HG02571 (cell line): ENCODE measurements around the gene SLC7A10.
"Not testable (repeated sequence)": the region's sequence is repeated elsewhere in the genome, so short reads cannot be mapped to it uniquely, and the experiment has no call there.

Experiments used
- ATAC-seq: cut with Tn5 transposase; IDR thresholded peaks from one replicate; pipeline ENCODE4 v1.9.1; 2021; ENCODE audit warnings: mild to moderate bottlenecking, moderate library complexity; ENCODE audit not compliant: unreplicated experiment

SLC7A10 gene

DNA sequence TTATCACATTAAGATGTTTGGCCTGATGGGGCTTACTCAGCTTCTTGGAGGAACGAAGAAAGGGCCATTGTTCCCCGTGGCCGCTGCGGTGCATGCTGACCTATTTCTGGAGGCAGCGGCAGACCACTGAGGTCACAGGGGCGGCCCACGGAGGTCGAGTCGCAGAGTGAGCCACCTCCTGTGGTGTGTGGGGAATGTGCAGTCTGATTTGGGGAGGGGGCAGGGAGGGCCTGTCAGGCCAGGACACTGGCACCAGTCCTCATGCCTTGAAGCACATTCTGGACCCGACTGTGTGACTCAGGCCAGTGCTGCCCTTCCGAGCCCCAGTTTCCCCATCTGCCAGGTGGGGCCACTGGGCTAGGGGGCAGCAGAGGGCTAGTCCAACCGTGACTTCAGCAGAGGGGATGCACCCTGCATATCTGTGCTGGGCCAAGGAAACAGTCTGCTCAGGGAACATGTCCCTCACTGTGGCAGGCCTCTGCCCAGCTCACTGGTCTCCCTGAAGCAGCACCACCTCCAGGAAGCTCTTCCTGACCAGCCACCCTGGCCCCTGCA, 6.3 kb downstream of the SLC7A10 start:
- ATAC-seq, result no peak

DNA sequence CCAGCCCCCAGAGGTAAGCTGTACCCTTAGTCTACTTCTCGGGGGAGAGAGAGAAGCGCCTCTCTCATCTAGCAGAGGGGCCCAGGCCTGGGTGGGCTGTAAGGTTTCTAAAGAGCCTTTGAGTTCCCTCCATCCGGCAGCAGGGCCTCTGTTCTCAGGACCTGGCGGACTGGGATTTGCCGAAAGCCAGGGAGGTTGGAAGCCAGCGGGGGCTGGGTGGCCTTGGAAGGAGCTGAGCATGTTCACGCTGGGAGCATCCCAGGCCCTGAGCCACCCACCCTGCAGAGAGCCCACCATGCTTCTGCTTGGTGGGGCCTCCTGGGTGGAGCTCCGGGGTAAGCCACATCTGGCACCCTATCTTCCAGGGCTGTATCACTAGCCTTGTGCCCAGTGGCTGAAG, 7.8 kb downstream of the SLC7A10 start:
- no peak for ATAC-seq

DNA sequence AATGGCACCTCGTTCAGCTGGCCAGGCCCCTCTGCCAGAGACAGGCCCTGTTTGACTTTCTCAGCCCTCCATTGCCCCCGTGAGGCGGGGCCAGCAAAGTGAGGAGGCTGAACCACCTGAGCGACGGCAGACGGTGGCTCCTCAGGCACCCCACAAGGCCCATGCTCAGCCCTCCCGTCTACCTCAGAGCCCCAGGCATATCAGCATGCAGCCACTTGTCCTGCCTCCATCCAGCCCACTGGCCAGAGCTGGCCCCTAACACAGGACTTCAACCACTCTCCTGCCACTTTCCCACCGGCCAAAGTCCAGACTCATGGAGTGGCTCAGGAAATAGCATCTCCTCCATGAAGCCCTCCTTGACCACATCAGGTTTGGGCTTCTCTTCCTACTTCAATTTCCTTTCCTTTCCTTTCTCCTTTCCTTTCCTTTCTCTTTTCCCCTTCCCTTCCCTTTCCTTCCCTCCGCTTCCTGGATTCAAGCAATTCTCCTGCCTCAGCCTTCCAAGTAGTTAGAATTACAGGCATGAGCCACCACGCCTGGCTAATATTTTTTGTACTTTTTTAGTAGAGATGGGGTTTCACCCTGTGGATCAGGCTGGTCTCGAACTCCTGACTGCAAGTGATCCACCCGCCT, 9.3 kb downstream of the SLC7A10 start:
- no peak for ATAC-seq

DNA sequence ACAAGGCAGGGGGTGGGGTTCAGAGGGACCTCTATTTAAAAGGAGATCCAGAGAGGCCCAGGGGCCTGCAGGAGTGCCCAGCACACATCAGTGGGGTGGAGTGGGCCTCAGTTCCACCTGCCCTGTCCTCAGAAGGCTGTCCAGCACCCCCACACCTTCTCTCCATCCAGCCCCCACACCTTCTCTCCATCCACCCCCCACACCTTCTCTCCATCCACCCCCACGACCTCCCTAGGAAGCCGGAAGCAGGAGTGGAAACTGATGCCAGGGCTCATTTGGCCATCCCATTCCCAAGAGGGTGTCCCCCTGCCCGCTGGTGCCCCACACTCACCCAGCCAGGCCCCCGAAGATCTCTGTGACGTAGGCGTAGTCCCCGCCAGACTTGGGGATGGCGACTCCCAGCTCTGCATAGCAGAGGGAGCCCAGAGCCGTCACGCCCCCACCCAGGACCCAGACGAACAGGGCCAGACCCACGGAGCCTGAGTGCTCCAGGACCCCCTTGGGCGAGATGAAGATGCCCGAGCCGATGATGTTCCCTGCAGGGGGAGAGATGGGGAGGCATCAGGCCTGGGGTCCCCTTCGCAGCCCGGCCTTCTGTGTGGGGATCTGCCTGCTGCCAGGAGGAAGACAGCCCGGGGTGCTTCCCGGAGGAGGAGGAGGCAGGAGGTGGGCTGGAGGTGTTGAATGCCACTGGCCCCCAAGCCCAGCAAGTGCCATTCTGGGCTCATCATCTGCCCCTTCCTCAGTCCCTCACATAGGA, 10.0 kb downstream of the SLC7A10 start:
- no peak for ATAC-seq

DNA sequence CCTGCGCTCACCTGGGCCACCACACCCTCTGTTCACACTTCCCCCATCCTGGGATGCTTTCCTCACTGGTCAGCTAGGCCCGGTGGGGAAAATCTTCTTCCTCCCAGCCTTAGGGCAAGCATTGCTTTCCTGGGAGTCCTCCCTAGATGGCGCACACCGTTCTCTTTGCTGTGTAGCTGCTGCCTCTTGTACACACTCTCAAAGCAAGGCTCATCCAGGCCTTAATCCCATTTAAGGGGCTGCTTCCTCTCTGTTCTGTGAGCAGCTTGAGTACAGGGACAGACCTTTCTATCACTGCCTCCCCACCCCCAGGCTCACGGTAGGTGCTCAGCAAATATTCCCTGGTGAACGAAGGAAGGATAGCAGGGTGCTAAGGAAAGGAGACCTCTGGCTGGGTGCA, 11.1 kb downstream of the SLC7A10 start:
- no peak for ATAC-seq

DNA sequence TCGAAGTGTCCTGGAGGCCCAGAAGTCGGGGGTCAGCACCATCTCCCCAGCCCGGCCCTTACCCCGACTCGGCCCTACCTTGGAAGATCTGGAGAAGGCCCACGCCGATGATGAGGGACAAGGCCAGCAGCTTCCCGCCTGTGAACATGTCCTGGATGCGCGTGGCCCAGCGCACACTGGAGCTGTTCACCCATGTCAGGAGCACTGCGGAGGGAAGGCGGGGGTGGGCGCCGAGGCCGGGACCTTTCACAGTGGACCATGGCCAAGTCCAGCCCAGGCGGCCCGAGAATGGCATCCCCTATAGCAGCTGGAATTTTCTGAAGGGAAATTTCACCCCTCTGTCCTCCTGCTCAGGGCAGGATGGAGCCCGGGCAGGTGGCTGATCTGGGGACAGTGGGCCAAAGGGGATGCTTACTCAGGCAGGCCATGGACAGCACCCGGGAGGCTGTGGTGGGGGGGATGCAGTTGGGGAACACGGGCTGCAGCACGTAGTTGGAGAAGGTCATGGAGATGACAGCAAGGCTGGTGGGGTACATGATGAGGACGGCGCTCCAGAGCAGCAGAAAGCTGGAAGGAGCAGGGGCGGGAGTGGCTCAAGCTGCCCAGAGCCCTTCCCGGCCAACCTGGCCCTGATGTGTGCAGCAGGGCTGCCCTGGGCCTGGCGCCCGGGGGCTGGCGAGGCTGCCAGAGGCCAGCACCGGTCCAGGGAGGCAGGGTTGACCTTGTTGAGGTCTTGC, 13.0 kb downstream of the SLC7A10 start:
- no peak for ATAC-seq

DNA sequence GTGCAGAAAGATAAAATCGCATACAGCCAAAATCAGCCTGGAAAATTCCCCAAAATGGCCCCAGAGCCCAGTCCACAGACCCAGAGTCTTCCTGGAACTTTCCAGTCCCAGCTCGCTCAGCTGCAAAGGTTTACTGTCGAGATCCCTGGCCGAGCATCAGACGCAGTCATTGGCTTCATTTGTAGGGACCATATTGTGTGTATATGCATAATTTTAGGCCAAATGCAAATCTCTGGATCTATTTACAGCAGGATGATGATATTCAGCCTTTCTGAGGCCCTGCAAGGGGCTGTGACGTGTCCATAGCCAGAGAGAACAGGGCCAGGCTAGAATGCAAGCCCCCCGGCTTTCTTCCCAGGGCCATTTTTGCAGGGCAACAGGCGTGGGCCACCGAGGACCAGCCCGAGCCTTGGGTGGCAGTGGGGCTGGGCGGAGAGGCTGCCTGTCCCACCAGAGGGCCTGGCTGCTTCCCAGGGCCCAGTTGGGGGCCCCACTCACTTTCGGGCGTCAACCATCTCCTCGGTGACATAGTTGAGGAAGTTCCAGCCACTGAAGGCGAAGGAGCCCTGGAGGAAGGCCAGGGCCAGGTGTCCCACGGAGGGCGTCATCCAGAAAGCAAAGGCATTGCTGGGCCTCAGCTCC, 13.7 kb downstream of the SLC7A10 start:
- ATAC-seq, result no peak

DNA sequence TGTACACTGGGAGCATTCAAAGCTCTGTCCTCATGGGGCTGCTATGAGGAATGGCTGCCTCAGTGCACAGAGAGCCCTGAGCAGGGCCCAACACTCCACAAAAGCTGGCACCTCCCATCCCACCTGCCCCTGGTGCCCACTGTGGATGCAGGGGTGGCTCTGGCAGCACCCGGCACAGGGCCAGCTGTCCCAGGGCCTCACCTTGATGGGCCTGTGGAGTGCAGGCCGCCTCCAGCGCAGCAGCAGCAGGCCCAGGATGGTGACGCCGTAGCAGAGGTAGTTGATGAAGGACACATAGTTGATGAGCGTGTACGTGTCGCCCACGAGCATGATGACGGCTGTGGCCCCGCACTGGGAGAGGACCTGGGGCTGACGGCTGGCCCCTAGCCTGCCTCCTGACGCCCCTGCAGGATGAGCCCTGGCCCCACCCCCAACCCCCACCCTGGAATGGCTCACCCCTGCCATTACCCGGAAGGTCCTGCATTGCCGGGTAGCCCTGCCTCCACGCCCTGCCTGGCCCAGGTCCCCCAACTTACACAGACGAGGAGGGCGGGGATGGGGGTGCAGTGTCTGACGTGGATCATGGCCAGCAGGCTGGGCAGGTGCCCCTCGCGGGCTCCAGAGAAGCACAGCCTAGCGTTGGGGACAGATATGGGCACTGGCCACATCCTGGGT, 15.2 kb downstream of the SLC7A10 start:
- ATAC-seq, result no peak

DNA sequence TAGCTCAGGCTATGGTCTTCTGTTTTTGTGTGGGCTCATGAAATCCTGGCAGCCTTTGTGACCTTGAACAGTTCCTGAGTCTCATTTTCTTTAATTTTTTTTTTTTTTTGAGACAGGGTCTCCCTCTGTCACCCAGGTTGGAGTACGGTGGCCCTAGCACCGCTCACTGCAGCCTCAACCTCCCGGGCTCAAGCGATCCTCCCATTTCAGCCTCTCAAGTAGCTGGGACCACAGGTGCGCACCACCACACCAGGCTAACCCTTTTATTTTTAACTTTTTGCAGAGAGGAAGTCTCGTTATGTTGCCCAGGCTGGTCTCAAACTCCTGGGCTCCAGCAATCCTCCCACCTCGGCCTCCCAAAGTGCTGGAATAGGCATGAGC, 15.8 kb downstream of the SLC7A10 start:
- ATAC-seq, result not testable (repeated sequence)

DNA sequence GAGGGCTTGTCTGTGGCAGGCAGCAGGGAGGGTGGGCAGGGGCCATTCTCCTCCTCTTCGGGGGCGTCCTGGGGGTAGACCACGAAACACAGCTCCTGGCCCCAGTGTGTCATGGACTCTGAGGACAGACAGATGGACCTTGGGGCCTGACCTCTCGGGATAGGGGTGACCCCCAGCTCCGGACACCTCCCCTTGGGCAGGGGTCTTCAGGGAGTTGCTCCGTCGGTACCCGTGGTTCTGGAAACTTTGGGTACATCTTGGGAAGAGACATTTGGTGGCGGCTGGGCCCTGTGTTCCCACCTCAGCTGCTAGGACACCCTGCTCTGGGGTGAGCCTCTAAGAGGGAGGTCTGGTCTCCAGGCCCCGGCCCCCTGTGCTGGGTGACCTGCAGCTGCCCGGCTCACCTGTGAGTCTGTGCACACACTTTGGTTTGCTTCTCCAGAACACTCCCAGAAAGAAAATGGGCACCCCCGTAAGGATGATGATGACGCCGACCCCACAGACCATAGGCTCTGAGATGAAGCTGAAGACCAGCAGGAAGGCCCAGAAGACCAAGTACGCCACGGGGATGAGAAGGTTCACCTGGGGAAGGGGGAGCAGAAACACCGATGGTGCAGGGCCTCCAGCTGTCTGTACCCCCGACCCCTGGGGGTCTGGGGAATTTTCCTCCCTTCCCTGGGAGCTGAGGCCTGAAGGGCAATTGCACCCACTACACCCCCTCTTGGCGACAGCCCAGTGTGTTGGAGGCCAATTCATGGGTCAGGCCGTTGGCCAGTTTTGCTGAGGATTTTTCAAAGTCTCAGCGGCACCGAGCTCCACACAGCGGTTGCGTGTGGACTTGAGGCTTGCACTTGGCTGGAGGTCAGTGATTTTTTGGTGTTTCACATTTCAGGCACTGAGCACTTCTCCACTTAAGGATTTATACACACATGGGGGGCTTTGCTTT, 16.5 kb downstream of the SLC7A10 start:
- ATAC-seq, result no peak

DNA sequence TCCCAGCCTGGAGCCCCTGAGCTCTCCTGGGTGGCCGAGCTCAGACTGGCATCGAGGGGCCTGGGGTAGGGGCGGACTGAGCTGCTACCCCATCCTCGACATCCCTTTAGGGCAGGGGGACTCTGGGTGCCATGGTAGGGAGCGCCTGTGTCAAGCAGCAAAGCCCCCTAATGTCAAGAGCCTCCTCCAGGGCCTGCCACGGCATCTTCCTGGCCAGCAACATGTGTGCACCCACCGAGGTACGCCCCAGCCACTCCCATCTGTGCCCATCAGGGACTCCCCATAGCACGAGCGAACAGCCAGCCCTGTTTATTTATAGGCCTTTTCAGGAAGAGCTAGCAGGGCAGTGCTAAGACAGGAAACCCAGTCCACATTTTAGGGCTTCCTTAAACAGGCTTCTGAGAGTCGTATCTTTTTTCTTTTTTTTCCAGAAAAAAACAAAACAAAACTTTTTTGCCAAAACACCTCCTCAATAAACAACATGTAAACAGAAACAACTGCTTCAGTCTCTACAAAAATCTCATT, 17.2 kb downstream of the SLC7A10 start:
- ATAC-seq, result no peak

DNA sequence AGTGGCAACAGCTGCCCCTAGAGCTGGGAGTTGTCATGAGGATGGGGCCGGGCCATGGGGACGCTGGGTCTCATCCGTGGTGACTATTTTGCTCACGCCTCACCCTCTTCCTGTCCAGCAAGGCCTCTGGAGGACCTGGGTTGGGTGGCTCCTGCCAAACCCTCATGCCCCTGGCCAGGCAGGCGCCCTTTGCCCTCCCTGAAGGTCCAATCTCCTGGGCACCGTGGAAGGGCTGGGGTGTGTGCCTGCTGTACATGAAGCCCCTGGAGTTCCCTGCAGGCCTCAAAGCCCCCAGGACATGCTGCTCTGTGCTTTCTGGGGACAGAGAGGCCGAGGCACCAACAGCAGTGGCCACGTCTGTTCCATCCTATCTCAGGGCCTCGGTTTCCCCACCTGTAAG, 17.7 kb downstream of the SLC7A10 start:
- ATAC-seq, result no peak

DNA sequence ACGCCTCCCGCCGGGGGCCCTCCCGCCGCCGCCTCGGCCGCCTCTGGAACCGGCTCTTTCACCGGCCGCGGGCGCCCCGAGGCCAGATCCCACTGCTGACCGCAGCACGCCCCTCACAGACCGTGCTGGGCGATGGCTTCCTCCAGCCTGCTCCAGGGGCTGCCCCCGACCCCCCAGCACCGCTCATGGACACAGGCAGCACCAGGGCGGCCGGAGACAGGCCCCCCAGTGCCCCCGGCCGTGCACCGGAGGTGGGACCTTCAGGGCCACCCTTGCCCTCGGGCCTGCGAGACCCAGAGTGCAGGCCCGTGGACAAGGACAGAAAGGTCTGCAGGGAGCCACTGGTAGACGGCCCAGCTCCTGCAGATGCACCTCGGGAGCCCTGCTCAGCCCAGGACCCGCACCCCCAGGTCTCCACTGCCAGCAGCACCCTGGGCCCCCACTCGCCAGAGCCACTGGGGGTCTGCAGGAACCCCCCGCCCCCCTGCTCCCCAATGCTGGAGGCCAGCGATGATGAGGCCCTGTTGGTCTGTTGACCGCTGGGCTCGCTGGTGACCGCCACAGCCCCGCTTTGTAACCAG, 18.5 kb downstream of the SLC7A10 start:
- ATAC-seq, result no peak

DNA sequence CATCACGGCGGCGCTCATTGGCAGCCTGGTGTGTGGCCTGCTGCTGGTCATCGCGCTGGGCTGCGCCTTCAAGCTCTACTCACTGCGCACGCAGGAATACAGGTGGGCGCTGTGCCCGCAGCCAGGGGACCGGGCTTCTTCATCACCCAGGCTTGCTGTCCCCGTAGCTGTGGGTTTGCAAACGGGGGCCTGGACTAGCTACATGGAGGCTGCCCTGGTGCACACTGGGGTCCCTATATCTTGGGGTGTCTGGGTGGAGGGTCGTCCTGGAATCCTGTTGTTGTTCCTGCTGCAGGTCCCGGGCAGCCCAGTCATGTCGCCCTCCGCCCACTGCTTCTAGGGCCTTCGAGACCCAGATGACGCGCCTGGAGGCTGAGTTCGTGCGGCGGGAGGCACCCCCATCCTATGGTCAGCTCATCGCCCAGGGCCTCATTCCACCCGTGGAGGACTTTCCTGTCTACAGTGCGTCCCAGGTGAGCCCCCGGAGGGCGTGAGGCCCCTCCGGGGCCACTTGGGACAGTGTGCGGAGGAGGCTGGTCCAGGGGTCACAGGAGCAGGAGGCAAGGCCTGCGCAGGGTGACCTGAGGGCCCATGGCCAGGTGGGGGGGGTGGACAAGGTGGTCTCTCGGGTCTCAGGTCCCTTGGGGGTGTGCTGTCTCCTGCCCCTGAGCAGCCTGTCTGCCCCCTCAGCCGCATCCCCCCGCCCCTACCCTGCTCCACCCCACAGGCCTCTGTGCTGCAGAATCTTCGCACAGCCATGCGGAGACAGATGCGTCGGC, 19.2 kb downstream of the SLC7A10 start:
- ATAC-seq, result no peak

DNA sequence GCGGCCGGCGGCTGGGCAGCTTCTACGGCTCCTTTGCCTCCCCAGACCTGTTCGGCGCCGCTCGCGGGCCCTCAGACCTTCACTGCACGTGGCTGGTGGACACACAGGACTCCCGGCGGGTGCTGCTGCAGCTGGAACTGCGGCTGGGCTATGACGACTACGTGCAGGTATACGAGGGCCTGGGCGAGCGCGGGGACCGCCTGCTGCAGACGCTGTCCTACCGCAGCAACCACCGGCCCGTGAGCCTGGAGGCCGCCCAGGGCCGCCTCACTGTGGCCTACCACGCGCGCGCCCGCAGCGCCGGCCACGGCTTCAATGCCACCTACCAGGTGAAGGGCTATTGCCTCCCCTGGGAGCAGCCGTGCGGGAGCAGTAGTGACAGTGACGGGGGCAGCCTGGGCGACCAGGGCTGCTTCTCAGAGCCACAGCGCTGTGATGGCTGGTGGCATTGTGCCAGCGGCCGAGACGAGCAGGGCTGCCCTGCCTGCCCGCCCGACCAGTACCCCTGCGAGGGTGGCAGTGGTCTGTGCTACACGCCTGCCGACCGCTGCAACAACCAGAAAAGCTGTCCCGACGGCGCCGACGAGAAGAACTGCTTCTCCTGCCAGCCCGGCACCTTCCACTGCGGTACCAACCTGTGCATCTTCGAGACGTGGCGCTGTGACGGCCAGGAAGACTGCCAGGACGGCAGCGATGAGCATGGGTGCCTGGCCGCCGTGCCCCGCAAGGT, 20.0 kb downstream of the SLC7A10 start:
- no peak for ATAC-seq

DNA sequence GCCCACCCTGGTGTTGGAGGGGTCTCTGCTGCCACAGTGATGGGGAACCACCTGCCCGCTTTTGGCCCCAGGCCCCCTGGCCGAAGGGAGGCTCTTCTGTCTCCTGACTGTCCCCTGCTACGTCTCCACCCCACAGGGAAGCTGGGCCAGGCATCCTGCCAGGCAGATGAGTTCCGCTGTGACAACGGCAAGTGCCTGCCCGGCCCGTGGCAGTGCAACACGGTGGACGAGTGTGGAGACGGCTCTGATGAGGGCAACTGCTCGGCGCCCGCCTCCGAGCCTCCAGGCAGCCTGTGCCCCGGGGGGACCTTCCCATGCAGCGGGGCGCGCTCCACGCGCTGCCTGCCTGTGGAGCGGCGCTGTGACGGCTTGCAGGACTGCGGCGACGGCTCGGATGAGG, 20.5 kb downstream of the SLC7A10 start:
- no peak for ATAC-seq

DNA sequence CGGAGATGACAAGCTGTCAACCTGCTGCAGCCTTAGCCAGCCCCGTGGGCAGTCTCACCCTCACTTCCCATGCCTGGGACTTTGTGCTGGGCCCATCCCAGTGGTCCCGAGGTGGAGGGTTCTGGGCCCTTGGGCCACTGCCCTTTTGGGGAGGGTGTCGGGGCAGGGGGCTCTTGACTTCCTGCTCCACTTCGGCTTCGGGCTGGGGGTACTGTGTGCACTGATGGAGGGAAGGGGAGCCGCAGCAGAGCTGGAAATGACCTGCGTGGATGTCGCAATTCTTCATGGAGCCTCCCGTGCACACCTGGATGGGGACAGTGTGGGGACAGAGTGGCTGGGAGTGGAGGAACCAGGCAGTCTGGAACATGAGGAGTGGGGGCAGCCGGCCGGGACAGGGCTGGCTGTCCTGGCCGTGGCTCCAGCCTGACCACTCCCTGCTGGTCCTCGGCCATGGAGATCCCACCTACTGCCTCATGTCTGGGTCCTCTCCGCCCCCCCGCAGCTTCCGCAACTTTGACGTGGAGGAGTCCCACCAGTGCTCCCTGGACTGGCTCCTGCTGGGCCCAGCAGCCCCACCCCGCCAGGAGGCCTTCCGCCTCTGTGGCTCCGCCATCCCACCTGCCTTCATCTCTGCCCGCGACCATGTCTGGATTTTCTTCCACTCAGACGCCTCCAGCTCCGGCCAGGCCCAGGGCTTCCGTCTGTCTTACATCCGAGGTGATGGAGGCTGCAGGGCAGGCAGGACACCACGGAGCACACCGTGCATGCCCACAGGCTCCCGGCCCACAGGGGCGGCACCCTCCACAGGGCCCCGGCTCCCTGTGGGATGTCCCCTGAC, 21.3 kb downstream of the SLC7A10 start:
- ATAC-seq, result no peak
